ENCODE data around the gene FAM136A.

The FAM136A gene

GRCh38 chr2:70301344-70302194 lies at the start of gene FAM136A:
Gene FAM136A, minus strand, starts transcription at chr2:70302067. Its CDS starts 56 bp downstream, at chr2:70302011.
- H3K27ac ChIP-seq, result peak within 1 kb of the TSS; percentile 93
- TF ChIP-seq, protein P1, sequence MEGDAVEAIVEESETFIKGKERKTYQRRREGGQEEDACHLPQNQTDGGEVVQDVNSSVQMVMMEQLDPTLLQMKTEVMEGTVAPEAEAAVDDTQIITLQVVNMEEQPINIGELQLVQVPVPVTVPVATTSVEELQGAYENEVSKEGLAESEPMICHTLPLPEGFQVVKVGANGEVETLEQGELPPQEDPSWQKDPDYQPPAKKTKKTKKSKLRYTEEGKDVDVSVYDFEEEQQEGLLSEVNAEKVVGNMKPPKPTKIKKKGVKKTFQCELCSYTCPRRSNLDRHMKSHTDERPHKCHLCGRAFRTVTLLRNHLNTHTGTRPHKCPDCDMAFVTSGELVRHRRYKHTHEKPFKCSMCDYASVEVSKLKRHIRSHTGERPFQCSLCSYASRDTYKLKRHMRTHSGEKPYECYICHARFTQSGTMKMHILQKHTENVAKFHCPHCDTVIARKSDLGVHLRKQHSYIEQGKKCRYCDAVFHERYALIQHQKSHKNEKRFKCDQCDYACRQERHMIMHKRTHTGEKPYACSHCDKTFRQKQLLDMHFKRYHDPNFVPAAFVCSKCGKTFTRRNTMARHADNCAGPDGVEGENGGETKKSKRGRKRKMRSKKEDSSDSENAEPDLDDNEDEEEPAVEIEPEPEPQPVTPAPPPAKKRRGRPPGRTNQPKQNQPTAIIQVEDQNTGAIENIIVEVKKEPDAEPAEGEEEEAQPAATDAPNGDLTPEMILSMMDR (conservative IDR thresholded peaks at IDR 0.05), result peak; percentile 96

GRCh38 chr2:70349921-70350685 lies 48.2 kb upstream of the FAM136A start:
- no peak overlapping the region for H3K27ac ChIP-seq
- TF ChIP-seq, protein P1 (conservative IDR thresholded peaks at IDR 0.05), result no peak

DNA sequence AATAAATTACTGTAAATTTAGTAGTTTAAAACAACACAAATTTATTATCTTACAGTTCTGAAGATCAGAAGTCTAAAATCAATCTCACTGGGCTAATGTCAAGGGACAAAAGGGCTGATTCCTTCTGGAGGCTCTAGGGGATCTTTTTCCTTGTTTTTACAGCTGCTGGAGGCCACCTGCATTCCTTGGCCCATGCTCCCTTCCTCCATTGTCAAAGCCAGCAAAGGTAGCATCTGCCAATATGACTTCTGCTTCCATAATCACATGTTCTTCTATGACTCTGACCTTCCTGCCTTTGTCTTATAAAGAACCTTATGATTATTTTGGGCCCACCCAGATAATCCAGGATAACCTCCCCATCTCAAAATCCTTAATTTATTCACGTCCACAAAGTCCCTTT lies 46.0 kb upstream of the FAM136A start:
- no peak overlapping the region for H3K27ac ChIP-seq
- TF ChIP-seq, protein P1 (conservative IDR thresholded peaks at IDR 0.05), result no peak

- H3K27ac ChIP-seq, result no peak overlapping the region
- TF ChIP-seq, protein P1 (conservative IDR thresholded peaks at IDR 0.05), result no peak
Observed at GRCh38 chr2:70344195-70344594, 42.3 kb upstream of the FAM136A start.

DNA sequence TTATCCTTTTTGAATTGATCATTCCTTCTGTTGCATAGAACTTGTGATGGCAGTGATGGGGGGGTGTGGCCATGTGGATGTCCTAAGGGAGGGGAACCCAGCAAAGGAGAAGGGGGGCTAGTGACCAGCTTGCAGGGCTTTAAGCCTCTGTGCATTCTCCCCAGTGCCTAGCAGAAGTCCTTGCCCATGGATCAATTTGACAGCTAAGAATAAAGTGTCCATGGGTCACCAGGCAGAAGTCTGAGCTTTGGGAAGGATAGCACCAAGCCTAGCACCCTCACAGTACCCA lies 39.6 kb upstream of the FAM136A start:
- TF ChIP-seq, protein P1 (conservative IDR thresholded peaks at IDR 0.05), result peak; percentile 38
- H3K27ac ChIP-seq, result no peak overlapping the region

DNA sequence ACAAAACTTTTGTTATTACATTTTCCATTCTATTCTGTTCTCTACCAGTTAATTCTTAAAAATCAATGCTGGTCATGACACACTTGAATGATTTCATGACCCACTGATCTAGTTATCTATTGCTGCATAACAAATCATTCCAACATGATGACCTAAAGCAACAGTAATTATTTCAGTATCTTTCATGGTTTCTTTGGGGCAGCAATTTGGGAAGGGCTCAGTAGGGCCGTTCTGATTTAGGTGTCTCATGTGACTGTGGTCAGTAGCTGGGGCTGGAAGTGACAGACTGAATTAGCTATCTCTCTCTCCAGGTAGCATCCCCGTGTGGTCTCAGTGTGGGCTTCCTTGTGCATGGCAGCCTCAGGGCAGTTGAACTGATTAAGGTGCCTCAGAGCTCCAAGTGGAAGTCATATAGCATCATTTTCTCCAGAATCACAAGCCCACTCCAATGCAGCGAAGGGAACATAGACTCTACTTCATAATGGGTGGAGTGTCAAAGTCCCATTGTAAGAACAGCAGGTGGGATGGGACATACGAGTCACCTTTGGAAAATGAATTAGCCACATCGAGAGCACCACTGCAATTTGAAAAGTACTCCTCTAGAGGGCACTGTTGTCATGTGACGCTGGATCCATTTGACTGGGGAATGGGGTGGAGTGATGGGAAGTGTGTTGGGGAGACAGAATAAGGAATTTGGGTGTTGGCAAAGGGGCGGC lies 39.1 kb upstream of the FAM136A start:
- H3K27ac ChIP-seq, result no peak overlapping the region
- TF ChIP-seq, protein P1 (conservative IDR thresholded peaks at IDR 0.05), result peak; percentile 89

- no peak overlapping the region for H3K27ac ChIP-seq
- TF ChIP-seq, protein P1 (conservative IDR thresholded peaks at IDR 0.05), result no peak
Observed at GRCh38 chr2:70340075-70340474, 38.2 kb upstream of the FAM136A start.
